HepG2 (cell line): ENCODE measurements around the gene TICAM2. TPM values are rescaled to one million over a fixed set of nuclear protein-coding genes. Genes with fewer than 3 reads are reported as not detected.
A peak's percentile ranks its signal among the peaks of the same experiment; 100 is the strongest.

Source experiments
- FOXJ3 ChIP-seq: sonication (generic); formaldehyde crosslinking; IDR thresholded peaks from 2 replicates; pipeline ENCODE4 v1.4.0; 2020; ENCODE audit warnings: missing genetic modification reagents, mild to moderate bottlenecking, borderline replicate concordance
- HMGXB3 ChIP-seq: sonication (generic); formaldehyde crosslinking; IDR thresholded peaks from 2 replicates; pipeline ENCODE4 v1.4.0; 2020; ENCODE audit warnings: missing genetic modification reagents, borderline replicate concordance
- MEIS2 ChIP-seq: sonication (generic); formaldehyde crosslinking; IDR thresholded peaks from 2 replicates; pipeline ENCODE4 v1.9.0; 2021; ENCODE audit warnings: mild to moderate bottlenecking, missing genetic modification reagents
- PAX8 ChIP-seq: sonication (generic); formaldehyde crosslinking; IDR thresholded peaks from 2 replicates; pipeline ENCODE4 v1.8.0; 2022; ENCODE audit warnings: mild to moderate bottlenecking, missing genetic modification reagents, borderline replicate concordance
- TBX3 ChIP-seq: fragments of 450-650 bp; IDR thresholded peaks from 2 replicates; pipeline ENCODE4 v1.6.1; 2017; ENCODE audit warnings: antibody characterized with exemption, mild to moderate bottlenecking, inconsistent platforms, borderline replicate concordance
- TCF7 ChIP-seq: sonication (generic); IDR thresholded peaks from 2 replicates; pipeline ENCODE4 v1.6.1; 2016; ENCODE audit warnings: antibody characterized with exemption, low read depth
- ZBTB42 ChIP-seq: sonication (generic); formaldehyde crosslinking; IDR thresholded peaks from 2 replicates; pipeline ENCODE4 v1.5.0; 2020; ENCODE audit warnings: mild to moderate bottlenecking, missing genetic modification reagents
- ZNF275 ChIP-seq: sonication (generic); formaldehyde crosslinking; IDR thresholded peaks from 2 replicates; pipeline ENCODE4 v1.8.0; 2022; ENCODE audit warnings: missing genetic modification reagents, mild to moderate bottlenecking, inconsistent platforms, borderline replicate concordance
- ZNF530 ChIP-seq: sonication (generic); formaldehyde crosslinking; IDR thresholded peaks from 2 replicates; pipeline ENCODE4 v1.5.0; 2020; ENCODE audit warnings: low read depth, mild to moderate bottlenecking, missing genetic modification reagents
- ZNF556 ChIP-seq: sonication (generic); formaldehyde crosslinking; IDR thresholded peaks from 2 replicates; pipeline ENCODE4 v1.4.0; 2020; ENCODE audit warnings: mild to moderate bottlenecking, missing genetic modification reagents, borderline replicate concordance
- ZNF562 ChIP-seq: sonication (generic); formaldehyde crosslinking; IDR thresholded peaks from 2 replicates; pipeline ENCODE4 v1.8.0; 2022; ENCODE audit warnings: missing genetic modification reagents, borderline replicate concordance
- ZSCAN21 ChIP-seq: sonication (generic); formaldehyde crosslinking; IDR thresholded peaks from 2 replicates; pipeline ENCODE4 v1.8.0; 2022; ENCODE audit warnings: mild to moderate bottlenecking, missing genetic modification reagents, moderate library complexity, borderline replicate concordance
- polyA plus RNA-seq, 8 experiments: library from polyadenylated mRNA; depleted of rRNA in 3 of 8; stranded (reverse) in 7 of 8; unstranded in 1 of 8; fragments of >200 nt; fragmentation: Illumina TruSeq in 4 of 8; extraction: Trizol in 4 of 8; gene quantifications; 2 replicates each; pipeline versions ENCODE4 v1.2.1 to v1.2.3, GENCODE V29; 2011 to 2016; ENCODE audit warnings: low read depth in 4 of 8, missing spikeins in 1 of 8, mixed read lengths in 1 of 8; ENCODE audit not compliant: insufficient read depth in 1 of 8
- total RNA-seq, 5 experiments: library from RNA; depleted of rRNA; stranded (reverse); fragments of >200 nt; fragmentation: Illumina TruSeq; extraction: Trizol; gene quantifications; 2 replicates each; pipeline ENCODE4 v1.2.3, GENCODE V29; 2016; ENCODE audit warnings: low read depth in 1 of 5
- TF ChIP-seq, protein P1 (sequence below): sonication (generic); formaldehyde crosslinking; IDR thresholded peaks from 2 replicates; pipeline ENCODE4 v1.4.0; 2020; ENCODE audit warnings: mild to moderate bottlenecking, low read depth, missing genetic modification reagents

TICAM2 gene
- total and polyA plus RNA-seq, 2 of the 13 experiments (the other 11 are each of a cell fraction or from before 2014, with no cell fraction given): 0.04 TPM; not detected in 1

DNA sequence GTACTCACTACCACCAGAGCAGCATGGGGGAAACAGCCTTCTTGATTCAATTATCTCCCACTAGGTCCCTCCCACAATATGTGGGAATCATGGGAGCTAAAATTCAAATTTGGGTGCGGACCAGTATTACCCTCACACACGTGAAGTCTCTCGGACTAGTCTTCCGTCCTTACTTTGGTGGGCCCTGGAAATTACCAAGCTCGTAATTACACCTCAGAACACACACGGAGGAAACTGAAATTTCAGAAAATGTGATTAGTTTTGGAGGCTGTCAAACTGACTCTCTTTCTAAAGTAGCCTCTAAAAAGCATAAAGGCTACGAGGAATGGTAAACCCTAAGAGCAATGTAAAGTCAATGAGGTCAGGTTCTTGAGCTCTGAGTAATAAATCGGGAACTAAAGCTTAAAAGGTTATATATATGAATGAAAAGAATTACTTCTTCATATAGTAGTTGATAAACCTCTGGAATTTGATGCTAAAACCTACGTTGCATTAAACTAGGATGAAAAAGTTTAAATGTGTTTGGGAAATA, 56.9 kb downstream of the TICAM2 start (continued):
- TF ChIP-seq ZNF562 (CRISPR knock-in tag) (no peak), PAX8 (no peak), TBX3 (no peak), TCF7 (no peak), ZNF530 (CRISPR knock-in tag) (no peak), ZNF275 (CRISPR knock-in tag) (no peak), MEIS2 (CRISPR knock-in tag) (no peak), HMGXB3 (CRISPR knock-in tag) (0 out of 2 replicates have a peak, but pooled peaks have one; percentile 4), ZSCAN21 (CRISPR knock-in tag) (no peak), ZBTB42 (CRISPR knock-in tag) (no peak), FOXJ3 (no peak), ZNF556 (CRISPR knock-in tag) (0 out of 2 replicates have a peak, but pooled peaks have one; percentile 11)
- TF ChIP-seq, protein P1, sequence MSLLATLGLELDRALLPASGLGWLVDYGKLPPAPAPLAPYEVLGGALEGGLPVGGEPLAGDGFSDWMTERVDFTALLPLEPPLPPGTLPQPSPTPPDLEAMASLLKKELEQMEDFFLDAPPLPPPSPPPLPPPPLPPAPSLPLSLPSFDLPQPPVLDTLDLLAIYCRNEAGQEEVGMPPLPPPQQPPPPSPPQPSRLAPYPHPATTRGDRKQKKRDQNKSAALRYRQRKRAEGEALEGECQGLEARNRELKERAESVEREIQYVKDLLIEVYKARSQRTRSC (CRISPR knock-in tag): no peak
- TF ChIP-seq, all 625 proteins: peak for 3
